Activated CD8-positive, alpha-beta T cell treated with anti-CD3 and anti-CD28 coated beads for 36 hours (primary cell): ENCODE data around the gene RYR2. TPM values are rescaled to one million over a fixed set of nuclear protein-coding genes. Genes with fewer than 3 reads are reported as not detected.

Experiments used
- ATAC-seq: fragments of 200-7000 bp; cut with Tn5 transposase; one replicate; pipeline ENCODE4 v1.10.0; 2021; ENCODE audit warnings: mild to moderate bottlenecking, moderate library complexity
- CTCF ChIA-PET: fragments of 350-600 bp; sonication (Branson Sonifier 250); formaldehyde crosslinking; loops from one replicate; lab custom pipeline; 2021; ENCODE audit warnings: antibody characterized with exemption; lab: Charles Lee
- POLR2A ChIA-PET: fragments of 350-600 bp; sonication (Branson Sonifier 250); formaldehyde crosslinking; loops from one replicate; lab custom pipeline; 2021; ENCODE audit warnings: antibody characterized with exemption; lab: Charles Lee
- DNase-seq: peaks from one replicate; pipeline ENCODE4 v3.0.0-alpha.2; 2020
- H3K27ac Mint-ChIP-seq: one replicate; pipeline ENCODE4 v1.8.0; 2021; ENCODE audit warnings: mild to moderate bottlenecking, mixed read lengths
- H3K27me3 Mint-ChIP-seq: one replicate; pipeline ENCODE4 v1.8.0; 2021; ENCODE audit warnings: mixed read lengths
- H3K36me3 Mint-ChIP-seq: one replicate; pipeline ENCODE4 v1.8.0; 2021; ENCODE audit warnings: low read depth, mixed read lengths
- H3K4me1 Mint-ChIP-seq: one replicate; pipeline ENCODE4 v1.8.0; 2021; ENCODE audit warnings: low read depth, mixed read lengths
- H3K4me3 Mint-ChIP-seq: one replicate; pipeline ENCODE4 v1.8.0; 2021; ENCODE audit warnings: mild to moderate bottlenecking, moderate library complexity, mixed read lengths
- H3K9me3 Mint-ChIP-seq: one replicate; pipeline ENCODE4 v1.8.0; 2021; ENCODE audit warnings: mixed read lengths
- intact Hi-C: fragments of 100-400 bp; cut with micrococcal nuclease; formaldehyde crosslinking; loops from one replicate; pipeline ENCODE4 v1.10.0; 2022
- total RNA-seq, 2 experiments: library from RNA; stranded (reverse); gene quantifications; one replicate each; pipeline ENCODE4 v1.2.3, GENCODE V29; 2021
- TF ChIP-seq, protein P1 (sequence below): fragments of 200-600 bp; IDR thresholded peaks from one replicate; pipeline ENCODE4 v1.8.0; 2022; ENCODE audit warnings: antibody characterized with exemption, mild to moderate bottlenecking

The RYR2 gene
- total RNA-seq, 2 experiments from 2014 or later, result 0.02 TPM

DNA sequence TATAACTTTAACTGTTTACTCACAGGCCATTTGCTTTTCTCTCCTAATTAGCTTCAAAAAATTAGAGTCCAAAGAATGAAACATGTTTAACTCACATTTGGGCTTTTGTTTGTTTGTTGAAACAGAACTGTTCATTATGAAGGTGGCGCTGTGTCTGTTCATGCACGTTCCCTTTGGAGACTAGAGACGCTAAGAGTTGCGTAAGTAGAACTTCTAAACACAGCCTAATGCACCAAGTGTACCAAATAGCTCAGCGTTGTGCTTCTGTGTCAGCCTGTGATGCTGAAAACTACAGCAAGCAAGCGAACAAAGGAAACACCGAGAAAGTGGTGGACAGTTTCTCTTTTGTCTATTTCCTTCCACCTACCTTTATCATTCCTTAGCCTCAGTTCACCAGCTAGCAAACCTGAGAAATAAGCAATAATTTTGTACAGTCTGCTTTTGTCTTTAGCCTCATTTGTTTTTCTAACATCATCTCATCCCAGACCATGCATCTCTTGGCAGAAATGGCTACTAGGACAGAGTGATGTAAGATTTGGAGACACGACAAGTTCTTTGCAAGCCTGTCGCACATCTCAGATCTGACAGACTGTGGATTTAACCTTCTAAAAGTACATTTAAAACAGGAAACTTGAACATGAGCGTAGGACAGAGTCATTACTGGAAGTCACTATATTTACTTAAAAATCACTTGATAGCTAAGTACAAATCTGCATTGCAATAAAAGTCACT, 375.1 kb downstream of the RYR2 start:
- H3K4me1 Mint-ChIP-seq, result no peaks in the 10 kb centered on the region
- intact Hi-C loops, result no loop called here
- H3K9me3 Mint-ChIP-seq, result no peaks in the 10 kb centered on the region
- H3K27me3 Mint-ChIP-seq, result no peaks in the 10 kb centered on the region
- CTCF ChIA-PET, result no interaction called here
- TF ChIP-seq, protein P1, sequence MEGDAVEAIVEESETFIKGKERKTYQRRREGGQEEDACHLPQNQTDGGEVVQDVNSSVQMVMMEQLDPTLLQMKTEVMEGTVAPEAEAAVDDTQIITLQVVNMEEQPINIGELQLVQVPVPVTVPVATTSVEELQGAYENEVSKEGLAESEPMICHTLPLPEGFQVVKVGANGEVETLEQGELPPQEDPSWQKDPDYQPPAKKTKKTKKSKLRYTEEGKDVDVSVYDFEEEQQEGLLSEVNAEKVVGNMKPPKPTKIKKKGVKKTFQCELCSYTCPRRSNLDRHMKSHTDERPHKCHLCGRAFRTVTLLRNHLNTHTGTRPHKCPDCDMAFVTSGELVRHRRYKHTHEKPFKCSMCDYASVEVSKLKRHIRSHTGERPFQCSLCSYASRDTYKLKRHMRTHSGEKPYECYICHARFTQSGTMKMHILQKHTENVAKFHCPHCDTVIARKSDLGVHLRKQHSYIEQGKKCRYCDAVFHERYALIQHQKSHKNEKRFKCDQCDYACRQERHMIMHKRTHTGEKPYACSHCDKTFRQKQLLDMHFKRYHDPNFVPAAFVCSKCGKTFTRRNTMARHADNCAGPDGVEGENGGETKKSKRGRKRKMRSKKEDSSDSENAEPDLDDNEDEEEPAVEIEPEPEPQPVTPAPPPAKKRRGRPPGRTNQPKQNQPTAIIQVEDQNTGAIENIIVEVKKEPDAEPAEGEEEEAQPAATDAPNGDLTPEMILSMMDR, result no peak
- ATAC-seq (no peak), DNase-seq (no peak)
- no peaks in the 10 kb centered on the region for H3K36me3 Mint-ChIP-seq
- POLR2A ChIA-PET, result no interaction called here
- no peak overlapping the region for H3K27ac Mint-ChIP-seq
- H3K4me3 Mint-ChIP-seq, result no peak overlapping the region

DNA sequence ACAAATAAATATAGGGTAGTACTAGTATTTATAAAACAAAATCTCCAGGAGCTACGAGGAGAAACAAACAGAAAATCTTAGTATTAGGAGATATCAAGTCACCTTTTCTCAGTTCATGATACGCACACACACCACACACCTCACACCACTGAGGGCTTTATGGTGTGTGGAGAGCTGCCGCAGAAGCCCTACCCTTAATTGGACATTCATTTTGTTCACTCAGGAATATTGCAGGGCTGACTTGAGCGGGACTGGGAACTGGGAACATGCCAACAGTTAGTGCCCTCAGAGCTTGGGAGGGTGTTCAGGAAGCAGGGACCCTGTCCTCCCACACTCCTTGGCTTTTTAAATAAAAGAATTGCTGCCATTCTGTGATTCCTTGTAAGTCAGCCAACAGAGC, 386.8 kb downstream of the RYR2 start:
- Mint-ChIP-seq H3K9me3 (no peaks in the 10 kb centered on the region), H3K4me1 (no peaks in the 10 kb centered on the region), H3K4me3 (no peak overlapping the region), H3K36me3 (no peaks in the 10 kb centered on the region), H3K27ac (no peak overlapping the region), H3K27me3 (no peaks in the 10 kb centered on the region)
- POLR2A ChIA-PET, result no interaction called here
- ATAC-seq (no peak), DNase-seq (no peak)
- CTCF ChIA-PET, result no interaction called here
- TF ChIP-seq, protein P1, result no peak
- intact Hi-C loops, result no loop called here

DNA sequence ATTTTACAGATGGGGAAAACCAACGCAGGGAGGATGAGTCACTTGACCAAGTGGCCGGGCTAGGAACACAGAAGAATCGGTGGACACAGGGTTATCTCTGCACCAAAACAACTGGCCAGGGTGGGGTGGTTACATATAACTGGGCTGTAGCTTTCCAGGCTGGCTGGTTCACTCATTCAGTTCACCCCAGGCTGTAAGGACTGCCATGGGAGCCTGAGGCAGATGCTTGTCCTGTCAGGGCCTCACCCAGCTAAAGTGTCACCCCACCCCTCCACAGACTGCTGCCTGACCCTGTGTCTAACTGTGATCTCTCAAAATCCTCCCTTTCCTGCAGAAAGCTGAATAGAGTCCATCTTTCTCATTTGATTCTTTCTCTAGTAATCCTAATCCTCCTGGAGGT, 387.3 kb downstream of the RYR2 start:
- no peak overlapping the region for H3K27ac Mint-ChIP-seq
- ChIA-PET POLR2A (no interaction called here), CTCF (no interaction called here)
- TF ChIP-seq, protein P1, result no peak
- H3K36me3 Mint-ChIP-seq, result no peaks in the 10 kb centered on the region
- H3K4me1 Mint-ChIP-seq, result no peaks in the 10 kb centered on the region
- ATAC-seq (no peak), DNase-seq (no peak)
- intact Hi-C loops, result no loop called here
- H3K9me3 Mint-ChIP-seq, result no peaks in the 10 kb centered on the region
- no peak overlapping the region for H3K4me3 Mint-ChIP-seq
- no peaks in the 10 kb centered on the region for H3K27me3 Mint-ChIP-seq

DNA sequence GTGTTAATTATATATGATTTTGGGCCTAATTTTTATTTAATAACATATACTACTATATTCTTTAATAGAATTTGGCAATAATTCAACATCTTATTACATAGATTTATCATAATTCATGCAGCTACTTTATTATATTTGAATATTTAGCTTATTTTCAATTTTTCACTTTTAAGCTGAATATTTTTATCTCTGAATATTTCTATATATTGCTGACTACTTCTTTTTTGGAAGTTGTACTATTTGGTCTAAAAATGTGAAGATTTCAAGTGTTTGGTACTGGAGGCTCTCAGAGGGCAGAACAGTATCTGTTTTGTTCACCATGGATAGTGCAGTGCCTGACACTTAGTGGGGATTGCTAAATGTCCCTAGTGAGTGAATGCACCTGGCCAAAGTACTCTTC, 389.5 kb downstream of the RYR2 start:
- H3K27ac Mint-ChIP-seq, result no peak overlapping the region
- POLR2A ChIA-PET, result interaction anchor here (0.6 kb wide), 1 partner anchor 513 kb away, joined by 3 read pairs; no protein-coding TSS in a partner anchor
- DNase-seq (no peak), ATAC-seq (no peak)
- H3K4me3 Mint-ChIP-seq, result no peak overlapping the region
- CTCF ChIA-PET, result no interaction called here
- TF ChIP-seq, protein P1, result no peak
- H3K27me3 Mint-ChIP-seq, result no peaks in the 10 kb centered on the region
- intact Hi-C loops, result no loop called here
- no peaks in the 10 kb centered on the region for H3K36me3 Mint-ChIP-seq
- H3K4me1 Mint-ChIP-seq, result no peaks in the 10 kb centered on the region
- H3K9me3 Mint-ChIP-seq, result no peaks in the 10 kb centered on the region

DNA sequence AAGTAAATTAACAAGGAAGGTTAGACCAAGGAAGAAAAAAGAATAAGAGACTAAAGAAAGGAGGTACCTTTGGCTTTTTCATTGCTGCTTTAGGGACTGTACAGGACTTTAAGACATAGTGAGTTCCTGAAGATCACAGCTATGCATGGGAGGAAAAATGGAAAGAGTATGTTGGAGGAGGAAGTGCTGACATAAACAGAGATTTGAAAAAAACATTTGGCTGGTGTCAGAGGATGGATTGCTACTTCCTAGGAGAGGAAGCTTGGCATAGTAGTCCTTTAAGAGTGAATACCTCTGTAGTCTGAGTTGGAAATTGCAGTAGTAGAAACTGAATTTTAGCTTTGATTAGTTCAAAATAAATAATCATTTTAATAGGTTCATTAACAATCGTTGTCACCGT, 398.4 kb downstream of the RYR2 start:
- POLR2A ChIA-PET, result no interaction called here
- no peak overlapping the region for H3K4me3 Mint-ChIP-seq
- H3K36me3 Mint-ChIP-seq, result no peaks in the 10 kb centered on the region
- H3K27me3 Mint-ChIP-seq, result peaks cover 2% of the 10 kb centered on the region
- ATAC-seq, result no peak
- DNase-seq, result no peak
- H3K4me1 Mint-ChIP-seq, result no peaks in the 10 kb centered on the region
- H3K9me3 Mint-ChIP-seq, result no peaks in the 10 kb centered on the region
- intact Hi-C loops, result no loop called here
- TF ChIP-seq, protein P1, result no peak
- H3K27ac Mint-ChIP-seq, result no peak overlapping the region
- CTCF ChIA-PET, result no interaction called here
